ENCODE results near the gene VRK1.

The VRK1 gene

DNA sequence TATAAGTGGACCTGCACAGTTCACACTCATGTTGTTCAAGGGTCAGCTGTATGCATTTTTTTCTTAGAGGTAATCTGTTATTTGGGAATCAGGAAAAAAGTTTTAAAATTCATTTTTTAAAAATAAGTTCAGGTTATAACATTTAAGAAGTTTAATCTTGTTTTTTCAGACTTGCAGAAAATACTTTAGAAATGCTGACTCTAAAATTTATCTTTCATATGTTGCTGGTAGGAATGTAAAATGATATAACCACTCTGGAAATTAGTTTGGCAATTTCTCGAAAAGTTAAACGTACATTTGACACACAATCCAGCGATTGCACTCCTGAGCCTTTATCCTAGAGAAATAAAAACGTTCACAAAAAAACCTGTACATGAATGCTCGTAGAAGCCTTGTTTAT, 4.7 kb downstream of the VRK1 start:
- no peaks in the 10 kb centered on the region for H3K9me3 ChIP-seq (ENCODE audit: control insufficient read depth in 5 of 5, low read length in 5 of 5)
- H3K9ac ChIP-seq (ENCODE audit: low read length in 5 of 5) = no peak overlapping the region
- H3K36me3 ChIP-seq (ENCODE audit: control insufficient read depth in 5 of 5, insufficient read depth in 5 of 5, low read length in 5 of 5) = no peaks in the 10 kb centered on the region
- no peaks in the 10 kb centered on the region for H3K27me3 ChIP-seq (ENCODE audit: control insufficient read depth in 5 of 5, insufficient read depth in 4 of 5, low read length in 5 of 5)
- no peak overlapping the region for H3K4me3 ChIP-seq (ENCODE audit: low read depth in 1 of 5, low read length in 5 of 5)
- no peak overlapping the region for H3K27ac ChIP-seq (ENCODE audit: low read depth, low read length)
- H3K4me1 ChIP-seq (ENCODE audit: control insufficient read depth in 5 of 5, insufficient read depth in 5 of 5, low read length in 5 of 5) = peaks cover 5 to 32% (median 26%) of the 10 kb centered on the region in 5 donors

DNA sequence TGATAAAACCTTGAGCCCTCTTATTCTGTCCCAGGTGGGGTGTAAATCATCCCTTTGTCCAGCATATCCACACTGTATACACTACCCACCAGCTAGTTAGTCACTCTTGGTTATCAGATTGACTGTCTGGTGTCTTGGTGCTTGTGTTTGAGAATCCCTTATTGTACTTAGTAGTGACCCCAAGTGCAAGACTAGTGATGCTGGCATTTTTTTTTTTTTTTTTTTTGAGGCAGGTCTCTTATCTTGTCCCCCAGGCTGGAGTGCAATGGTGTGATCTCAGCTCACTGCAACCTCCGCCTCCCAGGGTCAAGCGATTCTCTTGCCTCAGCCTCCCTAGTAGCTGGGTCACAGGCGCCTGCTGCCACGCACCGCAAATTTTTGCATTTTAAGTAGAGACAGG, 5.8 kb downstream of the VRK1 start:
- Histone ChIP-seq H3K4me3 (ENCODE audit: low read depth in 1 of 5, low read length in 5 of 5) (no peak overlapping the region), H3K4me1 (ENCODE audit: control insufficient read depth in 5 of 5, insufficient read depth in 5 of 5, low read length in 5 of 5) (peaks cover 3 to 27% (median 20%) of the 10 kb centered on the region in 5 donors), H3K9me3 (ENCODE audit: control insufficient read depth in 5 of 5, low read length in 5 of 5) (no peaks in the 10 kb centered on the region), H3K36me3 (ENCODE audit: control insufficient read depth in 5 of 5, insufficient read depth in 5 of 5, low read length in 5 of 5) (no peaks in the 10 kb centered on the region), H3K27ac (ENCODE audit: low read depth, low read length) (no peak overlapping the region), H3K9ac (ENCODE audit: low read length in 5 of 5) (no peak overlapping the region), H3K27me3 (ENCODE audit: control insufficient read depth in 5 of 5, insufficient read depth in 4 of 5, low read length in 5 of 5) (no peaks in the 10 kb centered on the region)

DNA sequence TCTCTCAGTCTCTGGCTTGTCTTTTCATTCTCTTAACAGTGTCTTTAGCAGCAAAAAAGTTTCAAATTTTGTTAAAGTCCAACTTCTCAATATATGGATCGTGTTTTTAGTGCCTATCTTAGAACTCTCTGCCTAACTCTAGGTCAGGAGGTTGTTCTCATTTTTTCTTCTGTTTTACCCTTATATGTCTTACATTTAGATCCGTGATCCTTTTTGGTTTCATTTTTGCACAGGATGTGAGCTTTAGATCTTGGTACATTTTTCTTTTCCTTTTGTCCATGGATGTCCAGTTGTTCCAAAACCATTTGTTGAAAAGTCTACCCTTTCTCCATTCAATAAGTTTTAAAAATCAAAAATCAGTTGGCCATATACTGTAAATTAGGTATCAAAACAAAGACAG, 6.8 kb downstream of the VRK1 start:
- H3K36me3 ChIP-seq (ENCODE audit: control insufficient read depth in 5 of 5, insufficient read depth in 5 of 5, low read length in 5 of 5) = no peaks in the 10 kb centered on the region
- no peak overlapping the region for H3K4me3 ChIP-seq (ENCODE audit: low read depth in 1 of 5, low read length in 5 of 5)
- no peak overlapping the region for H3K9ac ChIP-seq (ENCODE audit: low read length in 5 of 5)
- no peaks in the 10 kb centered on the region for H3K27me3 ChIP-seq (ENCODE audit: control insufficient read depth in 5 of 5, insufficient read depth in 4 of 5, low read length in 5 of 5)
- peaks cover 0 to 23% (median 16%) of the 10 kb centered on the region in 5 donors for H3K4me1 ChIP-seq (ENCODE audit: control insufficient read depth in 5 of 5, insufficient read depth in 5 of 5, low read length in 5 of 5)
- no peaks in the 10 kb centered on the region for H3K9me3 ChIP-seq (ENCODE audit: control insufficient read depth in 5 of 5, low read length in 5 of 5)
- H3K27ac ChIP-seq (ENCODE audit: low read depth, low read length) = no peak overlapping the region

DNA sequence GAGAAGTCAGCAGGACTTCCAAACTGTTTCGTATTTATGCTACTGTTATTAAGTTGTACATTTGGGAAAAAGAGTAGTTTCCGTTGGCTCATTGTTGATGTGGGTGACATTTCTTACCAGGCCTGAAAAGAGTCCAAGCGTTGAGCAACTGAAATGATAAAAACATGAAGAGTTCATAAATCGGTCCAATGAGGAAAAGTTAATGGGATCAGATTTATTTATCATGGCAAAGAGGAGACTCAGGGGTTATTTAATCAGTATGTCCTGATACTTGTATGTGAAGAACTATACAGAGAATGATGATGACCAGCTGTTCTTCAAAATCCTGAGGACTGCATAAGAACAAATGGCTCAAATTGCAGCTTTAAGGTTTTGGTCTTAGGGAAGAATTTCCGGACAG, 7.7 kb downstream of the VRK1 start:
- no peaks in the 10 kb centered on the region for H3K9me3 ChIP-seq (ENCODE audit: control insufficient read depth in 5 of 5, low read length in 5 of 5)
- peak overlapping the region; percentile 27 for H3K27ac ChIP-seq (ENCODE audit: low read depth, low read length)
- no peaks in the 10 kb centered on the region for H3K36me3 ChIP-seq (ENCODE audit: control insufficient read depth in 5 of 5, insufficient read depth in 5 of 5, low read length in 5 of 5)
- peaks cover 0 to 23% (median 16%) of the 10 kb centered on the region in 5 donors for H3K4me1 ChIP-seq (ENCODE audit: control insufficient read depth in 5 of 5, insufficient read depth in 5 of 5, low read length in 5 of 5)
- H3K4me3 ChIP-seq (ENCODE audit: low read depth in 1 of 5, low read length in 5 of 5) = no peak overlapping the region
- no peaks in the 10 kb centered on the region for H3K27me3 ChIP-seq (ENCODE audit: control insufficient read depth in 5 of 5, insufficient read depth in 4 of 5, low read length in 5 of 5)
- no peak overlapping the region for H3K9ac ChIP-seq (ENCODE audit: low read length in 5 of 5)

DNA sequence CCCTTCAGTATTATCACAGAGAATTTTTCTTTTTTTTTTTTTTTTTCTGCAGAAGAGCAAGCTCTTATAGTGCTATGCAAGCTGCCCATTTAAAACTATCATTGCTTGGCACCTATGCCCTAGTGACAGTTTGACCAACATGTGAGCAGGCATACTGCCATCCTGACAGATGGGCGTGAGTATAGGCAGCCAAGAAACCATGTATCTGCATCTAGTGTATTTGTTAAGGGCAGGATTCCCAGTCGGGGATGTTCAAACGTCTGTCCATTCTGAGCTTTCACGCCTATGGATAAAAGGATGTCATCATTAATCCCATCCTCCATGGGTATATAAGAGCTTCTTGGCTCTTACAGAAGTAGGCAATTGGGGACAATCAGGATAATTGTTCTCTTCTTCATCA, 8.8 kb downstream of the VRK1 start:
- Histone ChIP-seq H3K27ac (ENCODE audit: low read depth, low read length) (no peak overlapping the region), H3K9me3 (ENCODE audit: control insufficient read depth in 5 of 5, low read length in 5 of 5) (no peaks in the 10 kb centered on the region), H3K27me3 (ENCODE audit: control insufficient read depth in 5 of 5, insufficient read depth in 4 of 5, low read length in 5 of 5) (no peaks in the 10 kb centered on the region), H3K9ac (ENCODE audit: low read length in 5 of 5) (no peak overlapping the region), H3K4me3 (ENCODE audit: low read depth in 1 of 5, low read length in 5 of 5) (no peak overlapping the region), H3K4me1 (ENCODE audit: control insufficient read depth in 5 of 5, insufficient read depth in 5 of 5, low read length in 5 of 5) (peaks cover 0 to 23% (median 16%) of the 10 kb centered on the region in 5 donors), H3K36me3 (ENCODE audit: control insufficient read depth in 5 of 5, insufficient read depth in 5 of 5, low read length in 5 of 5) (no peaks in the 10 kb centered on the region)

DNA sequence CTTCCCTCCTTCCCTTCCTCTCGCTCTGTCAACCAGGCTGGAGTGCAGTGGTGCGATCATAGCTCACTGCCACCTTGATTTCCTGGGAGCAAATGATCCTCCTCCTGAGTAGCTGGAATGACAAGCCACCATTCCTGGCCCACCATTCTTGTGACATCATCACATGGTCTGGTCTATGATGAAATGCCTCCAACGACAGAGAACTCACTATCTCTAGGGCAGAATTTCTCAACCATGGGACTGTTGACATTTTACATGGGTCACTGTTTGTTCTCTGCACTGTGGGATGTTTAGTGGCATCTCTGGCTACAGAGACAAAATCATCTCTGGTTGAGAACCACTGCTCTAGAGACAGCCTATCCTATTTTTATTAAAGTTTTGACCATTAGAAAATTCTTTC, 9.7 kb downstream of the VRK1 start:
- no peaks in the 10 kb centered on the region for H3K9me3 ChIP-seq (ENCODE audit: control insufficient read depth in 5 of 5, low read length in 5 of 5)
- peaks cover 0 to 23% (median 16%) of the 10 kb centered on the region in 5 donors for H3K4me1 ChIP-seq (ENCODE audit: control insufficient read depth in 5 of 5, insufficient read depth in 5 of 5, low read length in 5 of 5)
- H3K27me3 ChIP-seq (ENCODE audit: control insufficient read depth in 5 of 5, insufficient read depth in 4 of 5, low read length in 5 of 5) = no peaks in the 10 kb centered on the region
- no peak overlapping the region for H3K4me3 ChIP-seq (ENCODE audit: low read depth in 1 of 5, low read length in 5 of 5)
- H3K36me3 ChIP-seq (ENCODE audit: control insufficient read depth in 5 of 5, insufficient read depth in 5 of 5, low read length in 5 of 5) = no peaks in the 10 kb centered on the region
- H3K27ac ChIP-seq (ENCODE audit: low read depth, low read length) = no peak overlapping the region
- no peak overlapping the region for H3K9ac ChIP-seq (ENCODE audit: low read length in 5 of 5)

DNA sequence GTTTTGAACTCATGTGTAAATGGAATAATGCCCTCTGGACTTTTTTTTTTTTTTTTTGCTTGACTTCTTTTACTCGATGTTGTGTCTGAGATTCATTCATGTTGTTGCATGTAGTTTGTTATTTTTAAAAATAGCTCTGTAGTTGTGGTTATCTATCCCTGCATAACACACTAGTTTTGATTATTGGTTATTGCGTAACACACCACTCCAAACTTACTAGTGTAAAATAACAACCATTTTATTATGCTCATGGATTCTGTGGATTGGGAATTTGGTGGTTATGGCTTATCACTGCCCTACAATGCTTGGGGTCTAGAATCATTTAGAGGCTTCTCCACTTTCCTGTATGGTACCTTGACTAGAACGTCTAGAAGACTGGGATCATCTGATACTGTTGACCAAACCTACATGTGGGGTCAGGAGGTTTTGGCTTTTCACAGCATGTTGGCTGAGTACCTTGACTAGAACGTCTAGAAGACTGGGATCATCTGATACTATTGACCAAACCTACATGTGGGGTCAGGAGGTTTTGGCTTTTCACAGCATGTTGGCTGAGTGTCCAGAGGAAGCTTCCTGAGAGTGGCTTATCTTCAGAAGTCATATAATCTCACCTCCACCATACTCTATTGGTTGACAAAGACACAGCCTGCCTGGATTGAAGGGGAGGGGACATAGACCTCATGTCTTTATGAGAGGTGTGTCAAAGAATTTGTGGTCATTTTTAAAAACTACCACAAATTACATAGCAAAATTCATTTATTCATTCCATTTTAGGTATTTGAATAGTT, 11.6 kb downstream of the VRK1 start:
- Histone ChIP-seq H3K4me3 (ENCODE audit: low read depth in 1 of 5, low read length in 5 of 5) (no peak overlapping the region), H3K9me3 (ENCODE audit: control insufficient read depth in 5 of 5, low read length in 5 of 5) (no peaks in the 10 kb centered on the region), H3K27ac (ENCODE audit: low read depth, low read length) (no peak overlapping the region), H3K4me1 (ENCODE audit: control insufficient read depth in 5 of 5, insufficient read depth in 5 of 5, low read length in 5 of 5) (peaks cover 0 to 23% (median 16%) of the 10 kb centered on the region in 5 donors), H3K27me3 (ENCODE audit: control insufficient read depth in 5 of 5, insufficient read depth in 4 of 5, low read length in 5 of 5) (no peaks in the 10 kb centered on the region), H3K9ac (ENCODE audit: low read length in 5 of 5) (no peak overlapping the region), H3K36me3 (ENCODE audit: control insufficient read depth in 5 of 5, insufficient read depth in 5 of 5, low read length in 5 of 5) (no peaks in the 10 kb centered on the region)

DNA sequence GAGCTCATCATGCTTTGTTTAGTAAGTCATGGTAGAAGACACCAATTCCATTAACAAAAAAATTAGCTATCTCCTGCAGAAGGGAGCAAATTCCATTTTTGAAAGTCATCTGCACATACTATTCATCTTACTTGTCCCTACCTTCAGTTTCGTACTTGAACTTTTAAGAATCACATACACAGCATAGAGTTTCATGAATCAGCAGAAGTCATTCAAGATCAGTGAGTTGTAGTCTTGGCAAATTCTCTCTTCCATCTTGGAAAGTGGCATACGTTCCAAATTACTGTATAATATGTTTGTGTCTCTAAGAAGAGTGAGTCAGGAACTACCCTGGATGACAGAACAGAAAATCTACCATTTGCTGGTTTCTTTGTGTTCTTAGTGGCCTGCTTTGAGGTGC, 14.1 kb downstream of the VRK1 start:
- Histone ChIP-seq H3K36me3 (ENCODE audit: control insufficient read depth in 5 of 5, insufficient read depth in 5 of 5, low read length in 5 of 5) (no peaks in the 10 kb centered on the region), H3K27me3 (ENCODE audit: control insufficient read depth in 5 of 5, insufficient read depth in 4 of 5, low read length in 5 of 5) (no peaks in the 10 kb centered on the region), H3K9me3 (ENCODE audit: control insufficient read depth in 5 of 5, low read length in 5 of 5) (no peaks in the 10 kb centered on the region), H3K9ac (ENCODE audit: low read length in 5 of 5) (no peak overlapping the region), H3K4me1 (ENCODE audit: control insufficient read depth in 5 of 5, insufficient read depth in 5 of 5, low read length in 5 of 5) (peaks cover 0 to 6% (median 1%) of the 10 kb centered on the region in 5 donors), H3K27ac (ENCODE audit: low read depth, low read length) (no peak overlapping the region), H3K4me3 (ENCODE audit: low read depth in 1 of 5, low read length in 5 of 5) (no peak overlapping the region)

DNA sequence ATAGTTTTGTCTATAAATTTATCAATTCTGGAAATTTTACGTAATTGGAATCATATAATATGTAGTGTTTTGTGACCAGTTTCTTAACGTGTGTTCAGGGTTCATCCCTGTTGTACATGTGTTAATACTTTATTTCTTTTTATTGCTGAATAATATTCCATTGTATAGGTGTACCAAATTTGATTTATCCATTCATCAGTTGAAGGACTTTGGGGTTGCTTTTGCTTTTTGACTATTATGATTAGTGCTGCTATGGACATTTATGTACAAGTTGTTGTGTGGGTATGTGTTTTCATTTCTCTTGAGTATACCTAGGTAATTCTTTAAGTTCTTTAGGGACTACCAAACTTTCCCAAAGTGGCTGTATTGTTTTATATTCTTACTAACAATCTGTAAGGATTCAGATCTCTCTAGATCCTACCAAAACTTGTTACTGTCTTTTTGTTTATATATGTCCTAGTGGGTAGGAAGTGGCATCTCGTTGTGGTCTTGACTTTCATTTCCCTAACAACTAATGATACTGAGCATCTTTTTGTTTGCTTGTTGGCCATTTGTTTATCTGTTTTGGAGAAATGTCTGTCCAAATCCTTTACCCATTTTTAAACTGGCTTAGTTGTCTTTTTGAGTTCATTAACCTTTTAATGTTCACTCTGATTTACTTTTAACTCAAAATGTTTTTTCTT, 14.9 kb downstream of the VRK1 start:
- Histone ChIP-seq H3K9ac (ENCODE audit: low read length in 5 of 5) (no peak overlapping the region), H3K4me1 (ENCODE audit: control insufficient read depth in 5 of 5, insufficient read depth in 5 of 5, low read length in 5 of 5) (peaks cover 0 to under 1% (median 0%) of the 10 kb centered on the region in 5 donors), H3K27me3 (ENCODE audit: control insufficient read depth in 5 of 5, insufficient read depth in 4 of 5, low read length in 5 of 5) (no peaks in the 10 kb centered on the region), H3K9me3 (ENCODE audit: control insufficient read depth in 5 of 5, low read length in 5 of 5) (no peaks in the 10 kb centered on the region), H3K27ac (ENCODE audit: low read depth, low read length) (no peak overlapping the region), H3K4me3 (ENCODE audit: low read depth in 1 of 5, low read length in 5 of 5) (no peak overlapping the region), H3K36me3 (ENCODE audit: control insufficient read depth in 5 of 5, insufficient read depth in 5 of 5, low read length in 5 of 5) (no peaks in the 10 kb centered on the region)

DNA sequence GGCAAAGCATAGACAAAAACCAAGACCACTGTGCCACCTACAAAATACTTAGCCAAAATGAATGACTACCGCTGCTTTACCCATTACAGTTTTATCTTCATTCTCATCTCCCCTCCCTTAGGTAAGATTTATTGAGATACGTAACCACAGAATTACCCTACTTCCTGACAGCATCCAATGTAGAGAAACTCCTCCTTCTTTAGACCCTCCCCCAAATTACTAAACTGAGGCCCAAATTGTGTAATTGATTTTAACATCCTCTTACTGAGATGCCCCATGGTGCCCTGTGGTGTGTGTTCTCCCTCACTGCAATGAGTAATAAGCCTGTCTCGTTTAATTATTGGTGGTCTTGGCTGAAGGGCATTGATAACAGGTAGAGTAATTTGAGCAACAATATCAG, 19.1 kb downstream of the VRK1 start:
- Histone ChIP-seq H3K27ac (ENCODE audit: low read depth, low read length) (no peak overlapping the region), H3K36me3 (ENCODE audit: control insufficient read depth in 5 of 5, insufficient read depth in 5 of 5, low read length in 5 of 5) (no peaks in the 10 kb centered on the region), H3K27me3 (ENCODE audit: control insufficient read depth in 5 of 5, insufficient read depth in 4 of 5, low read length in 5 of 5) (no peaks in the 10 kb centered on the region), H3K4me1 (ENCODE audit: control insufficient read depth in 5 of 5, insufficient read depth in 5 of 5, low read length in 5 of 5) (no peaks in the 10 kb centered on the region), H3K9me3 (ENCODE audit: control insufficient read depth in 5 of 5, low read length in 5 of 5) (no peaks in the 10 kb centered on the region), H3K9ac (ENCODE audit: low read length in 5 of 5) (no peak overlapping the region), H3K4me3 (ENCODE audit: low read depth in 1 of 5, low read length in 5 of 5) (no peak overlapping the region)

Measured in subcutaneous abdominal adipose tissue (tissue), 5 donors.